ENCODE data around the gene DENND2D.

Gene DENND2D

DNA sequence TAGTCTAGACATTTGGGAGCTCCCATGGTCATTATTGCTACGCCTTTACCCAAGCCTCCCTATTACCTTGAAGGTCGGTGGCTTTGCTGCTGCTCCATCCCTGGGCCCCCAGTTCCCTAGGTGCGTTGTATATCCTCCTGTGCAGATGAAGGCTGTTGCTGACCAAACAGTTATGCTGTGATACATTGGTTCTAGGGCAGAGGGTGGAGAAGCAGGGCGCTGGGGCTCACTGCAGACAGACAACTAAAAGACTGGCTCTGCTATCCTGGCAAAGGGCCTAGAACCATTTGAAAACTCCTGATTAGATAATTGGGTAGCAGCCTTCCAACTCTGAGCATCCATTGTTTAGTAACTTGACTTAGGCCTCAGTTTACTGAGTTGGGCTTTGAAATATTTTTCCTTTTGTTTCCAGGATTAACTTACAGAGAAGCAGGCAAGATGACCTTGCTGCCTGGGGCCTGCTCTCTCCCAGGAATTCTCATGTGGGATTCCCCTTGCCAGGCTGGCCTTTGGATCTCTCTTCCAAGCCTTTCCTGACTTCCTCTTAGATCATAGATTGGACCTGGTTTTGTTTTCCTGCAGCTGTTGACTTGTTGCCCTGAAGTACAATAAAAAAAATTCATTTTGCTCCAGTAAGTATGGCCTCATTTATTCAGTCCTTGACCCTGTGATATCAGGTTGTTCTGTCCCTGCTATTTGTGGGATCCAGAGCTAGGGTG, 42.5 kb upstream of the DENND2D start:
- H2AFZ ChIP-seq (ENCODE audit: low read depth, low read length, severe bottlenecking): no peak overlapping the region
- no peak overlapping the region for H3K4me2 ChIP-seq (ENCODE audit: low read depth, low read length, poor library complexity, severe bottlenecking)
- no peak overlapping the region for H3K27ac ChIP-seq (ENCODE audit: low read depth, low read length)
- no peaks in the 10 kb centered on the region for H3K9me3 ChIP-seq (ENCODE audit: insufficient read depth, low read length)
- H3K36me3 ChIP-seq (ENCODE audit: low read length): peaks cover 58% of the 10 kb centered on the region
- H3F3A ChIP-seq (ENCODE audit: insufficient read depth): peaks cover 42% of the 10 kb centered on the region
- H4K20me1 ChIP-seq (ENCODE audit: low read depth, low read length): 0 out of 2 replicates have a peak, but pooled peaks cover 3% of the 10 kb centered on the region
- H3K4me3 ChIP-seq (ENCODE audit: insufficient read depth, low read length, poor library complexity, severe bottlenecking): no peak overlapping the region
- H3K27me3 ChIP-seq (ENCODE audit: low read length): no peaks in the 10 kb centered on the region
- no peaks in the 10 kb centered on the region for H3K9me2 ChIP-seq (replicated peaks; ENCODE audit: insufficient read depth, low read length)
- no peaks in the 10 kb centered on the region for H3K79me2 ChIP-seq (ENCODE audit: insufficient read depth, low read length)
- H3K9ac ChIP-seq (ENCODE audit: low read length): no peak overlapping the region
- no peak for TF ChIP-seq CTCF (IDR thresholded peaks at IDR 0.05; ENCODE audit: insufficient read depth, low read length, poor library complexity, severe bottlenecking)
- TF ChIP-seq EZH2phosphoT487 (conservative IDR thresholded peaks at IDR 0.05; ENCODE audit: low read length): no peak

DNA sequence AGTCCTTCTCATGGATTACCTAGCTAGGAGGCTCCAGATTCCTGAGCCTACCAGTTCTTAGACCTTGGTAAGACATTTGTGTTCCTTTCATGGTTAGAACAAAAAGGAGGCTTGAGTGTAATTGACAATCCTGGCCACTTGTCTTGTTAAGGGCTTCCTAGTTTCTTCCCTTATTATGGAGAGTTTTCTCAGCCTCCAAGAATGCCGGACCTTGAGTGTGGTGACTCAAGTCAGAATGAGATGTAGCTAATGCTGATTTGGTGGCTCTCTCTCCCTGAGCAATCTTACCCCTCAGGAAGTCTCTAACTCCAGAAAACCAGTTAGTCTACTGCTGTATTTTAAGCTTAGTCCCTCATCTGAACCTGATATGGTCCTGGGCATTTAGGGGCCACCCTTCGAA, 41.4 kb upstream of the DENND2D start:
- H3K4me2 ChIP-seq (ENCODE audit: low read depth, low read length, poor library complexity, severe bottlenecking): no peak overlapping the region
- no peaks in the 10 kb centered on the region for H3K9me2 ChIP-seq (replicated peaks; ENCODE audit: insufficient read depth, low read length)
- peaks cover 42% of the 10 kb centered on the region for H3F3A ChIP-seq (ENCODE audit: insufficient read depth)
- no peaks in the 10 kb centered on the region for H3K79me2 ChIP-seq (ENCODE audit: insufficient read depth, low read length)
- no peaks in the 10 kb centered on the region for H3K9me3 ChIP-seq (ENCODE audit: insufficient read depth, low read length)
- H3K9ac ChIP-seq (ENCODE audit: low read length): no peak overlapping the region
- H3K27ac ChIP-seq (ENCODE audit: low read depth, low read length): no peak overlapping the region
- no peak overlapping the region for H3K4me3 ChIP-seq (ENCODE audit: insufficient read depth, low read length, poor library complexity, severe bottlenecking)
- 0 out of 2 replicates have a peak, but pooled peaks cover 4% of the 10 kb centered on the region for H4K20me1 ChIP-seq (ENCODE audit: low read depth, low read length)
- no peaks in the 10 kb centered on the region for H3K27me3 ChIP-seq (ENCODE audit: low read length)
- peaks cover 69% of the 10 kb centered on the region for H3K36me3 ChIP-seq (ENCODE audit: low read length)
- H2AFZ ChIP-seq (ENCODE audit: low read depth, low read length, severe bottlenecking): no peak overlapping the region
- no peak for TF ChIP-seq EZH2phosphoT487 (conservative IDR thresholded peaks at IDR 0.05; ENCODE audit: low read length)
- no peak for TF ChIP-seq CTCF (IDR thresholded peaks at IDR 0.05; ENCODE audit: insufficient read depth, low read length, poor library complexity, severe bottlenecking)

DNA sequence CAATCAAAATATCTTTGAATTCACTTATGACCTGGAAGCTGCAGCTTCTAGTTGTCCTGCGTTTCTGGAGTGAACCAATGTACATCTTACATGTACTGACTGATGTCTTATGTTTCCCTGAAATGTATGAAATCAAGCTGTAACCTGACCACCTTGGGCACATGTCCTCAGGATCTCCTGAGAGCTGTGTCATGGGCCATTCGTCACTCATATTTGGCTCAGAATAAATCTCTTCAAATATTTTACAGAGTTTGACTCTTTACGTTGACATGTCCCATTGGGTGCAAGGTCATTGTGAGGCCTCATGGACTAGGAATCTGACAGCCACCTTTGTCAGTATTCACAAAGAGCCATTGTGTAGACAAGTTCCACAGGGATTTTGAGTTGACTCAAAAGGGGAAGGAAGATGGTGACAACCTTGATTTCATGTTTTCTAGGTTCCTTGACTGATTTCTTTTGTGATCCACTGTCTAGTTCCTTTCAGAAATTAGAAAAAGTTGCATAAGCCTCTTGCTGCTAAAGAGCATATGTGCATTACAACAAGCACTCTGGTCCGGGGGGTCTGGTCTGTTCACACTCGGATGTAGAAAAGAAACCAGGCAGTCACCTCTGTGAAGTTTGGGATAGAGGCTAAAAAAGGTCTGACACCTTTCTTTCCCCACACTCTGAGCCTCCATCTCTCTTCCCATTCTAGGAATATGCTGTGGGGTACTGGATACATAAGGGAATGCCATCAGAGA, 37.8 kb upstream of the DENND2D start:
- TF ChIP-seq EZH2phosphoT487 (conservative IDR thresholded peaks at IDR 0.05; ENCODE audit: low read length) (no peak), CTCF (IDR thresholded peaks at IDR 0.05; ENCODE audit: insufficient read depth, low read length, poor library complexity, severe bottlenecking) (no peak)

More for the DNA sequence above, 37.8 kb upstream of the DENND2D start:
- Histone ChIP-seq H3K27me3 (ENCODE audit: low read length) (no peaks in the 10 kb centered on the region), H3K4me3 (ENCODE audit: insufficient read depth, low read length, poor library complexity, severe bottlenecking) (no peak overlapping the region), H3K79me2 (ENCODE audit: insufficient read depth, low read length) (peaks cover 6% of the 10 kb centered on the region), H2AFZ (ENCODE audit: low read depth, low read length, severe bottlenecking) (no peak overlapping the region), H3K9me2 (replicated peaks; ENCODE audit: insufficient read depth, low read length) (no peaks in the 10 kb centered on the region), H3K9me3 (ENCODE audit: insufficient read depth, low read length) (no peaks in the 10 kb centered on the region), H3K27ac (ENCODE audit: low read depth, low read length) (no peak overlapping the region), H4K20me1 (ENCODE audit: low read depth, low read length) (0 out of 2 replicates have a peak, but pooled peaks cover 4% of the 10 kb centered on the region), H3F3A (ENCODE audit: insufficient read depth) (peaks cover 20% of the 10 kb centered on the region; the same call in 1 of the 2 replicates), H3K9ac (ENCODE audit: low read length) (no peak overlapping the region), H3K4me2 (ENCODE audit: low read depth, low read length, poor library complexity, severe bottlenecking) (no peak overlapping the region), H3K36me3 (ENCODE audit: low read length) (peaks cover 79% of the 10 kb centered on the region)
